ENCODE results near the gene CDC42SE2. TPM values are rescaled to one million over a fixed set of nuclear protein-coding genes. Genes with fewer than 3 reads are reported as not detected.
"Not testable (repeated sequence)": the region's sequence is repeated elsewhere in the genome, so short reads cannot be mapped to it uniquely, and the experiment has no call there.

The CDC42SE2 gene
- total RNA-seq, 2 experiments from 2014 or later, result 145 TPM

GRCh38 chr5:131389869-131390265, 126.0 kb downstream of the CDC42SE2 start:
- H3K4me3 Mint-ChIP-seq, result peak overlapping the region; percentile 2

DNA sequence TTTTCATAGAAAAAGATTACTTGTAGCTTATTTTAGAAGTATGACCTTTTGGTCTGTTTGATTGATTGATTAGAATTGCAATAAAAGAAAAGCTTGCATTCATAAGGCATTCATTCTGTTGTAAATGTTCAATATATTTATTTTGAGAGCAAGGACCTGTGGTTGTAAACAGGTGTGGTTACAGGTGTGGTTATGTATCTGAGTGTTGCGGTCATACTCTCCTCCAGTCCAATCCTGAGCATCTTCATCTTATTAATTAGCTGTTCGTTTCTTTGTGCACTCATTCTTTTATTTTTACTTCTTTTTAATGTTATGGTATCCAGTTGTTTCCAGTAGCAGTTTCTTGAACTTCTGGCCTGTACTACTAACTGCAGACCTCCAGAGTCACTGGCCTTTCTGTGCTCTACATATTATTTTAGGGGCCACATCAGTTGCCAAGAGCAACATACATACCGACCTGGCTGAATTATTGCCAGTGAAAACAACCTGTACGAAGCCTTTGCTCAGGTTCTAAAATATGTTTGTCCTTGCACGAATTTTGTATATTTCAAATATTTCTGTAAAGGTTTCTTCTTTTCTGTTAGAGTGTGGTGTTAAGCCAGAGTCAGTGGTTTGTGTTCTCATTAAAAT, 128.7 kb downstream of the CDC42SE2 start:
- CTCF ChIA-PET, result interaction anchor here (0.6 to 1.6 kb wide), 4 partner anchors 11 to 117 kb away, joined by 3 to 4 read pairs (median 4); no protein-coding TSS in a partner anchor

More at GRCh38 chr5:131389869-131390265, 126.0 kb downstream of the CDC42SE2 start:
- Mint-ChIP-seq H3K27ac (peak overlapping the region; percentile 68), H3K9me3 (no peaks in the 10 kb centered on the region), H3K4me1 (peaks cover 78% of the 10 kb centered on the region), H3K36me3 (ENCODE audit: low read depth) (peaks cover 78% of the 10 kb centered on the region), H3K27me3 (no peaks in the 10 kb centered on the region)
- DNase-seq, result no peak
- ChIA-PET CTCF (interaction anchor here (0.7 to 1.7 kb wide), 3 partner anchors 124 to 193 kb away, joined by 3 to 5 read pairs (median 3); partner anchors contain the start of gene CDC42SE2), POLR2A (no interaction called here)

DNA sequence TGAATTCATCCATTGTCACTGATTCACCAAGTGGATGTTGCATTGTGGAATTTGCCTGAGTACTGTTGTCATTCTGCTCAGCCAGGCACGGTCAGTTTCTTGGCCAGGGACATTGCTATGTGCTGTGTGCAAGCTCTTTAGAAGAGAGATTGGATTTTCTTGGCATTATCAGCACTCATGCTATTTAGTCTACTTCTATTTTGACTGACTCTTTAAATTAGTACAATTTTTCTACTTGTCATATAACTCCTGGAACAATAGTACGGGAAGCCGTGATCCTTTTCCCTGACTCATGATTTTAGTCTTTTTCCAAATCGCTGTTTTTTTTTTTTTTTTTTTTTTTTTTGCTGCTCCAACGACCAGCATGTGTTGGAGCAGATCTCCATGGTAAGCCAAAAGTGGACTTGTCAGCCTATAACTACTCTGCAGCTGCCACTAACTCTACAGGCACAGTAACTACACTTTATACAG, 129.7 kb downstream of the CDC42SE2 start:
- H3K27ac Mint-ChIP-seq, result peak overlapping the region; percentile 82
- CTCF ChIA-PET, result interaction anchor here (1.3 to 1.6 kb wide), 2 partner anchors 12 kb away, joined by 3 to 5 read pairs; no protein-coding TSS in a partner anchor
- peak overlapping the region; percentile 37 for H3K4me3 Mint-ChIP-seq

More for the DNA sequence above, 128.7 kb downstream of the CDC42SE2 start:
- no peak for DNase-seq
- Mint-ChIP-seq H3K9me3 (no peaks in the 10 kb centered on the region), H3K36me3 (ENCODE audit: low read depth) (peaks cover 81% of the 10 kb centered on the region), H3K4me1 (peaks cover 82% of the 10 kb centered on the region), H3K27ac (peak overlapping the region; percentile 82), H3K4me3 (no peak overlapping the region), H3K27me3 (no peaks in the 10 kb centered on the region)
- POLR2A ChIA-PET, result no interaction called here

GRCh38 chr5:131394128-131394527, 130.3 kb downstream of the CDC42SE2 start:
- Mint-ChIP-seq H3K36me3 (ENCODE audit: low read depth) (peaks cover 92% of the 10 kb centered on the region), H3K4me1 (peaks cover 78% of the 10 kb centered on the region), H3K9me3 (no peaks in the 10 kb centered on the region), H3K4me3 (peak overlapping the region; percentile 37), H3K27me3 (no peaks in the 10 kb centered on the region), H3K27ac (peak overlapping the region; percentile 82)
- ChIA-PET CTCF (interaction anchor here (1.3 to 1.6 kb wide), 2 partner anchors 12 kb away, joined by 3 to 5 read pairs; no protein-coding TSS in a partner anchor), POLR2A (interaction anchor here (0.9 kb wide), 1 partner anchor 128 kb away, joined by 7 read pairs; no protein-coding TSS in a partner anchor)
- peak; percentile 63 for DNase-seq

More for the DNA sequence above, 129.7 kb downstream of the CDC42SE2 start:
- H3K36me3 Mint-ChIP-seq (ENCODE audit: low read depth), result peaks cover 90% of the 10 kb centered on the region
- no peaks in the 10 kb centered on the region for H3K9me3 Mint-ChIP-seq
- POLR2A ChIA-PET, result no interaction called here
- no peak for DNase-seq
- H3K27me3 Mint-ChIP-seq, result no peaks in the 10 kb centered on the region
- peaks cover 79% of the 10 kb centered on the region for H3K4me1 Mint-ChIP-seq

GRCh38 chr5:131396015-131396414, 132.2 kb downstream of the CDC42SE2 start:
- Mint-ChIP-seq H3K4me1 (peaks cover 65% of the 10 kb centered on the region), H3K4me3 (peak overlapping the region; percentile 19), H3K27ac (peak overlapping the region; percentile 87), H3K9me3 (peaks cover 7% of the 10 kb centered on the region), H3K27me3 (no peaks in the 10 kb centered on the region), H3K36me3 (ENCODE audit: low read depth) (peaks cover 91% of the 10 kb centered on the region)
- no peak for DNase-seq
- CTCF ChIA-PET, result interaction anchor here (0.7 to 1.8 kb wide), 7 partner anchors 11 to 91 kb away, joined by 3 to 7 read pairs (median 4); no protein-coding TSS in a partner anchor
- POLR2A ChIA-PET, result interaction anchor here (0.6 to 1.4 kb wide), 3 partner anchors 56 to 131 kb away, joined by 3 to 5 read pairs (median 3); no protein-coding TSS in a partner anchor

DNA sequence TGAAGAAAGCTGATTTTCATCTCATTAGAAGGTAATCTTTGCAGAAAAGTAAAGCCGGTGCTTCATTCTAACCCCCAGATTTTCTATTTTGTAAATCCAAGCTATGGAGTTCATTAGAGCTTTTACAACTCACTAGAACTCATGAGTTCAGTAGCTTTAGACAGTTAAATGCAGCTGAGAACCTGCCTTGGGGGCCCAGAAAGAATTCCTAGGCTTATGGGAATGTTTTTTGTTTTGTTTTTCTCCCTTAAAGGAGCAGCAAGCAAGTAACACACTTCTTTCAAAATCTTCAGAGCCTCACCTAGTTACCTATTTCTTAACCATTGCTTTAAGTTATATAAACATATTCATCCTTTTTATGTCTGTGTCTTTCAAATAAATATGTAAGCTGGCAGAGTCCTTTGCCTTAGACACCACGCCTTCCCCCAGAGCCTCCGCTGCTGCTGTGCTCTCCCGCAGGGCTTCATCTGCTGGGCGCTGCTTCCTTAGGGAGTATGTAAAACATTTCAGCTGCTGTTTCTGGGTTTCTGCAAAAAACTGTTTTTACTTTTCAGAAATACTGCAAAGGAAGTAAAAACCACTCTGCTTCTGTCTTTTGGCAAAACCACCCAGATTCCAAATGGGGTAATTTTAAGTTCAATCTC, 132.9 kb downstream of the CDC42SE2 start:
- CTCF ChIA-PET, result interaction anchor here (0.7 to 1.8 kb wide), 6 partner anchors 11 to 90 kb away, joined by 3 to 7 read pairs (median 4); no protein-coding TSS in a partner anchor
- DNase-seq, result no peak

DNA sequence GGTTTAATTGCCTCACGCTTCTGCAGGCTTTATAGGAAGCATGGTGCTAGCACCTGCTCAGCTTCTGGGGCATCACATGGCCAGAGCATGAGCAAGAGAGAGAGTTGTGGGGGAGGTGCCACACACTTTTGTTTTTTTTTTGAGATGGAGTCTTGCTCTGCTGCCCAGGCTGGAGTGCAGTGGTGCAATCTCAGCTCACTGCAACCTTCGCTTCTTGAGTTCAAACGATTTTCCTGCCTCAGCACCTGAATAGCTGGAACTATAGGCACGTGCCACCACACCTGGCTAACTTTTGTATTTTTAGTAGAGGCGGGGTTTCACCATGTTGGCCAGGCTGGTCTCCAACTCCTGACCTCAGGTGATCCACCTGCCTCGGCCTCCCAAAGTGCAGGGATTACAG, 135.2 kb downstream of the CDC42SE2 start:
- POLR2A ChIA-PET, CTCF ChIA-PET, H3K27me3 Mint-ChIP-seq, H3K4me3 Mint-ChIP-seq: not testable (repeated sequence)
- peaks cover 89% of the 10 kb centered on the region for H3K36me3 Mint-ChIP-seq (ENCODE audit: low read depth)
- DNase-seq, result peak; percentile 5
- peak overlapping the region; percentile 7 for H3K27ac Mint-ChIP-seq
- peaks cover 20% of the 10 kb centered on the region for H3K9me3 Mint-ChIP-seq
- peaks cover 40% of the 10 kb centered on the region for H3K4me1 Mint-ChIP-seq

More for the DNA sequence above, 132.9 kb downstream of the CDC42SE2 start:
- Mint-ChIP-seq H3K27me3 (no peaks in the 10 kb centered on the region), H3K4me1 (peaks cover 61% of the 10 kb centered on the region), H3K4me3 (no peak overlapping the region), H3K36me3 (ENCODE audit: low read depth) (peaks cover 91% of the 10 kb centered on the region), H3K27ac (peak overlapping the region; percentile 87), H3K9me3 (peaks cover 7% of the 10 kb centered on the region)
- POLR2A ChIA-PET, result interaction anchor here (0.6 to 1.4 kb wide), 3 partner anchors 55 to 132 kb away, joined by 3 to 5 read pairs (median 3); no protein-coding TSS in a partner anchor

DNA sequence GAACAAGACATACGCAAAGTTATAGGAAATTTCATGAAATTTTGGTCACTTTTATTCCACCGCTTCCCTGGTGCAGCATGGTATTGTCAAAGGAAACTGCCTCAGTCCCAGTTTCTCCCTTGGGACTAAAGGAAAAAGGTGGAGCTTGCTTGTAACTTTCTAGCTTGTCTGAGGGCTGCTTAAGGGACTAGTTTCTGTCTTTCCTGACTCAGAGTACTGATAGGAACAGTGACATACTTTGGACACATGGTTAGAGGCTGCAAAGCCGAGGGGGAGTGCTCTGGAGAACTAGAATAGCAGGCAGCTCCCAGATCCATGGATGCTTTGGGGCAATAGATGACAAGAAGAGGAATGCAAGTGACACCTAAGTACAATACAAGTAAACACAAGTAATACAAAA, 136.7 kb downstream of the CDC42SE2 start:
- ChIA-PET CTCF (interaction anchor here (0.7 to 1.7 kb wide), 5 partner anchors 11 to 224 kb away, joined by 3 to 4 read pairs (median 3); no protein-coding TSS in a partner anchor), POLR2A (no interaction called here)
- Mint-ChIP-seq H3K4me3 (no peak overlapping the region), H3K4me1 (peaks cover 32% of the 10 kb centered on the region), H3K9me3 (peaks cover 20% of the 10 kb centered on the region), H3K36me3 (ENCODE audit: low read depth) (peaks cover 90% of the 10 kb centered on the region), H3K27ac (peak overlapping the region; percentile 19), H3K27me3 (no peaks in the 10 kb centered on the region)
- no peak for DNase-seq

DNA sequence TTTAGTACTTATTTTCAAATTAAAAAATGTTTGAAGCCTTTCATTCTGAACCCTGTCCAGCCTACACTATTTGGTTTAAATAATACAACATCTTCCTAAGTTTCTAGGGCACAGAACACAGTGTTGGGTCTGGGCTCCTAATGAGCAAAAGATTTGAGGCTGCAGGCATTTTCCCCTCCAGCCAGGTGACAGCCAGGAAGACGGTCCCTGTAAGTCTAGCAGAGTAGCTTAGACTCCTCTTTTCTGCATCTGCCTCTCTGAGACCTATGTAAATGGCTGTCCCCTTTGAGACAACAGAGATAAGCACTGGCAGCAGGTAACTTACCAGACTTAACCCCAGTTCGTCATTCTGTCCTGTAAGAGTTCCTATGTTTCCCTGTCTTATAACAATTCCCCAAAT, 141.8 kb downstream of the CDC42SE2 start:
- Mint-ChIP-seq H3K4me1 (peaks cover 9% of the 10 kb centered on the region), H3K36me3 (ENCODE audit: low read depth) (peaks cover 81% of the 10 kb centered on the region), H3K9me3 (peaks cover 25% of the 10 kb centered on the region), H3K27me3 (no peaks in the 10 kb centered on the region), H3K27ac (peak overlapping the region; percentile 33), H3K4me3 (no peak overlapping the region)
- ChIA-PET CTCF (interaction anchor here (1.2 to 1.5 kb wide), 5 partner anchors 12 to 226 kb away, joined by 3 to 4 read pairs (median 3); no protein-coding TSS in a partner anchor), POLR2A (no interaction called here)
- no peak for DNase-seq

DNA sequence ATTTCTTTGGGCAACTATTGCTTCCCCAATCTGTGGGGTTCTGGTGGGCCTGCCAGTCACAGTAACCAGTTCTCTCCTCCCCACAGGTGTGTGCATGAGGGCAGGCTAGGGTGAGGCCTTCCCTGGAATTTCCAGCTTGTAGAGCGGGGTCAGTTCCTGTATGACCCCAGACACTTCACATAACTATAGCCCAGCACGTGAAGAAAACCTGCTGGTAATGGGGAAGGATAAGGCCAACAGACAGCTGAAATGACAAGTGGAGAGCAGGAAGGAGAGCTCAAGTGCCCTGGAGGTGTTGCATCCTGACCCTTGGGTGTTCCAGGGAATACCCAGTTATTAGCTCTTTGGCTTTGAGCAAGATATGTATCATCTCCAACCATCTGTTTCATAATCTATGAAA, 142.2 kb downstream of the CDC42SE2 start:
- ChIA-PET CTCF (interaction anchor here (0.6 to 1.5 kb wide), 5 partner anchors 13 to 419 kb away, joined by 3 to 4 read pairs (median 3); no protein-coding TSS in a partner anchor), POLR2A (no interaction called here)
- DNase-seq, result no peak
- Mint-ChIP-seq H3K27me3 (no peaks in the 10 kb centered on the region), H3K4me3 (no peak overlapping the region), H3K9me3 (peaks cover 23% of the 10 kb centered on the region), H3K4me1 (peaks cover 6% of the 10 kb centered on the region), H3K36me3 (ENCODE audit: low read depth) (peaks cover 80% of the 10 kb centered on the region), H3K27ac (no peak overlapping the region)

DNA sequence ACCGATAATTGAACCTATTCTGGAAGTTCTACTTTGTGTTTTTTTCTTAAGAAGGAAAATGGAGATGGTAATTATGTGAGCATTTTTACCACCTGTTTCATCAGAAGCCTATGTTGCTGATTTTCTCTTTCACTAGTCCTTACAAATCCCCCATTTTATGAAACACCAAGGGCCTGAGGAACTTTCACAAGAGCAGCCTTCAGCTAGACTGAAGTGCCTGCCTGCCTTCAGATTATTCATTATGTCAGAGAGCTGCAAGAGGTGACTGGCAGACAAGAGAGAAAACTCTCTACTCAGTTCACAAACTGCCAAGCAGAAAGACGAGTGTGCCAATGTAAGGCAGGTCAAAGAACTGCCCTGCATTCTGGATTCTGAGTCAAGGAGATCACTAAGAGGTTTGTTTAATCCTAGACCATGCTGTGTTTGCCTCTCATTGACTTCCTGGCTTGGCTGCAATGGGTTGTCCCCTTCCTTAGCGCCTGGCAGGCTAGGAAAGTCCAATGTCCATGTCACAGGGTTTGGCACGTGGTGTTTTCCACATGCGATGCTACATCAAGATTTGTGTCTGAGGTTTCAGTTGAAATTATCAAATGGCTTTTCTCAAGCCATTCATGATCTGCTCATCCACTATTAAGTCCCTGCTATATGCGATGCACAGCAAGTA, 143.3 kb downstream of the CDC42SE2 start:
- no peak for DNase-seq
- ChIA-PET POLR2A (interaction anchor here (0.5 kb wide), 1 partner anchor 107 kb away, joined by 6 read pairs; no protein-coding TSS in a partner anchor), CTCF (interaction anchor here (1.4 to 1.7 kb wide), 3 partner anchors 11 to 142 kb away, joined by 3 to 4 read pairs (median 4); no protein-coding TSS in a partner anchor)
- Mint-ChIP-seq H3K9me3 (peaks cover 21% of the 10 kb centered on the region), H3K36me3 (ENCODE audit: low read depth) (peaks cover 76% of the 10 kb centered on the region), H3K4me3 (no peak overlapping the region), H3K4me1 (peaks cover 4% of the 10 kb centered on the region), H3K27me3 (no peaks in the 10 kb centered on the region), H3K27ac (peak overlapping the region; percentile 39)

Measured in activated CD4-positive, alpha-beta T cell treated with anti-CD3 and anti-CD28 coated beads, Interleukin-2, amount 10 ng/mL, durations not matched to agents 7 days and 5 days (primary cell).